Right lobe of liver (tissue), 4 donors: ENCODE results near the gene IMP4.

ENCODE experiments used
- POLR2A ChIP-seq: fragments of 450-650 bp; IDR thresholded peaks from one replicate; pipeline ENCODE4 v1.6.1; 2017; ENCODE audit warnings: antibody characterized with exemption, mild to moderate bottlenecking
- TF ChIP-seq, protein P1 (sequence below), 4 donors: fragments of 200-600 bp in 3 of 4; fragments of 450-650 bp in 1 of 4; IDR thresholded peaks; one replicate each; pipeline versions ENCODE4 v1.5.1 to v1.8.0; 2016 to 2022; ENCODE audit warnings: antibody characterized with exemption in 4 of 4, mild to moderate bottlenecking in 2 of 4
- donor health status: DM: no; HTN: no; CAD: no.
- donor health status: DM: no; HTN: no; CAD: no.
- donor health status: DM: no; HTN: yes; CAD: no.

DNA sequence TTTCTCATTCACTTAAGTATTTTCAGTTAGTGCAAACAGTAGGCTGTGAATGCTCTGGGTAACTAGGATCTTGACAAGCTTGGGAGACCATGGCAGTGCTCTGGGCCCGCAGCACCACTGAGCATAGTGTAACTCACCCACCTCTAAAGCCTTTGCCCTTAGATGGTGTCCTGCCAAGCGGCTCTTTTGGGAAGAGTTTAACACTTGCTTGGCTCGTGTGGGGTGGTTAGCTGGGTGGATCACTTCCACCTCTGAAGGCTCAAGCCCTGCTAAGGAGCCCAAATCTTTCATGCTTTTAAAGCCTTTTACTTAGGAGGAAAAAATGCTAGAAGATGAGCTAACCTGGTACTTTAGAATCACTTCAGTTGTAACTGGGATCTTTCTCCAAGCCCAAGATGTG is 47.1 kb downstream of the IMP4 start:
- TF ChIP-seq POLR2A, result no peak
- TF ChIP-seq, protein P1, sequence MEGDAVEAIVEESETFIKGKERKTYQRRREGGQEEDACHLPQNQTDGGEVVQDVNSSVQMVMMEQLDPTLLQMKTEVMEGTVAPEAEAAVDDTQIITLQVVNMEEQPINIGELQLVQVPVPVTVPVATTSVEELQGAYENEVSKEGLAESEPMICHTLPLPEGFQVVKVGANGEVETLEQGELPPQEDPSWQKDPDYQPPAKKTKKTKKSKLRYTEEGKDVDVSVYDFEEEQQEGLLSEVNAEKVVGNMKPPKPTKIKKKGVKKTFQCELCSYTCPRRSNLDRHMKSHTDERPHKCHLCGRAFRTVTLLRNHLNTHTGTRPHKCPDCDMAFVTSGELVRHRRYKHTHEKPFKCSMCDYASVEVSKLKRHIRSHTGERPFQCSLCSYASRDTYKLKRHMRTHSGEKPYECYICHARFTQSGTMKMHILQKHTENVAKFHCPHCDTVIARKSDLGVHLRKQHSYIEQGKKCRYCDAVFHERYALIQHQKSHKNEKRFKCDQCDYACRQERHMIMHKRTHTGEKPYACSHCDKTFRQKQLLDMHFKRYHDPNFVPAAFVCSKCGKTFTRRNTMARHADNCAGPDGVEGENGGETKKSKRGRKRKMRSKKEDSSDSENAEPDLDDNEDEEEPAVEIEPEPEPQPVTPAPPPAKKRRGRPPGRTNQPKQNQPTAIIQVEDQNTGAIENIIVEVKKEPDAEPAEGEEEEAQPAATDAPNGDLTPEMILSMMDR (IDR thresholded peaks at IDR 0.05), result no peak
